Trophoblast cell (in vitro differentiated cells and primary cell): ENCODE results near the gene PNLIPRP1.

Source experiments
- DNase-seq, 2 donors: peaks; one replicate each; pipeline ENCODE4 v3.0.0-alpha.2; 2016
- H2AFZ ChIP-seq: 2 replicates; pipeline ENCODE4 v1.6.1; 2013; ENCODE audit warnings: low read length, moderate library complexity, mild to moderate bottlenecking; ENCODE audit not compliant: insufficient read depth, poor library complexity
- H2AK5ac ChIP-seq: 2 replicates; pipeline ENCODE4 v1.6.1; 2013; ENCODE audit warnings: mild to moderate bottlenecking, low read length
- H2BK120ac ChIP-seq: 2 replicates; pipeline ENCODE4 v1.6.1; 2013; ENCODE audit warnings: low read length, mild to moderate bottlenecking, moderate library complexity; ENCODE audit not compliant: insufficient read depth, poor library complexity
- H2BK12ac ChIP-seq: 2 replicates; pipeline ENCODE4 v1.6.1; 2013; ENCODE audit warnings: mild to moderate bottlenecking, low read length, moderate library complexity
- H2BK5ac ChIP-seq: 2 replicates; pipeline ENCODE4 v1.6.1; 2013; ENCODE audit warnings: low read length, low read depth, moderate library complexity, mild to moderate bottlenecking; ENCODE audit not compliant: poor library complexity
- H3K14ac ChIP-seq: 2 replicates; pipeline ENCODE4 v1.6.1; 2013; ENCODE audit warnings: mild to moderate bottlenecking, low read length
- H3K18ac ChIP-seq: 2 replicates; pipeline ENCODE4 v1.6.1; 2013; ENCODE audit warnings: mild to moderate bottlenecking, low read length
- H3K23ac ChIP-seq: 2 replicates; pipeline ENCODE4 v1.6.1; 2013; ENCODE audit warnings: low read length
- H3K27ac ChIP-seq: 2 replicates; pipeline ENCODE4 v1.5.1; 2013; ENCODE audit warnings: low read depth, mild to moderate bottlenecking, inconsistent platforms, low read length, moderate library complexity
- H3K27me3 ChIP-seq: 2 replicates; pipeline ENCODE4 v1.6.1; 2013; ENCODE audit warnings: inconsistent platforms, mild to moderate bottlenecking, low read length, moderate library complexity; ENCODE audit not compliant: insufficient read depth
- H3K36me3 ChIP-seq, 2 experiments: 1 replicate in 1 of 2; 2 replicates in 1 of 2; pipeline ENCODE4 v1.6.1; 2013; ENCODE audit warnings: low read length in 2 of 2, mild to moderate bottlenecking in 2 of 2, moderate library complexity in 1 of 2; ENCODE audit not compliant: insufficient read depth in 2 of 2, control insufficient read depth in 1 of 2
- H3K4ac ChIP-seq: 2 replicates; pipeline ENCODE4 v1.6.1; 2013; ENCODE audit warnings: low read depth, mild to moderate bottlenecking, low read length, moderate library complexity
- H3K4me1 ChIP-seq, 2 experiments: 1 replicate in 1 of 2; 2 replicates in 1 of 2; pipeline ENCODE4 v1.6.1; 2013; ENCODE audit warnings: low read length in 2 of 2, mild to moderate bottlenecking in 2 of 2, moderate library complexity in 1 of 2; ENCODE audit not compliant: insufficient read depth in 2 of 2, control insufficient read depth in 1 of 2
- H3K4me2 ChIP-seq: 2 replicates; pipeline ENCODE4 v1.6.1; 2013; ENCODE audit warnings: inconsistent platforms, mild to moderate bottlenecking, low read length, moderate library complexity
- H3K4me3 ChIP-seq: 2 replicates; pipeline ENCODE4 v1.5.1; 2013; ENCODE audit warnings: mild to moderate bottlenecking, low read depth, low read length, inconsistent platforms
- H3K79me1 ChIP-seq: one replicate; pipeline ENCODE4 v1.6.1; 2013; ENCODE audit warnings: low read length
- H3K79me2 ChIP-seq: 2 replicates; pipeline ENCODE4 v1.6.1; 2013; ENCODE audit warnings: low read length, mild to moderate bottlenecking; ENCODE audit not compliant: control insufficient read depth, insufficient read depth, poor library complexity
- H3K9ac ChIP-seq: 2 replicates; pipeline ENCODE4 v1.6.1; 2013; ENCODE audit warnings: mild to moderate bottlenecking, low read length
- H3K9me3 ChIP-seq: 2 replicates; pipeline ENCODE4 v1.6.1; 2013; ENCODE audit warnings: low read depth, mild to moderate bottlenecking, control low read depth, inconsistent platforms, low read length; ENCODE audit not compliant: insufficient read depth
- H4K12ac ChIP-seq: 2 replicates; pipeline ENCODE4 v1.6.1; 2013; ENCODE audit warnings: low read depth, mild to moderate bottlenecking, low read length, moderate library complexity
- H4K8ac ChIP-seq: 2 replicates; pipeline ENCODE4 v1.6.1; 2013; ENCODE audit warnings: low read depth, mild to moderate bottlenecking, low read length, moderate library complexity
- H4K91ac ChIP-seq: one replicate; pipeline ENCODE4 v1.6.1; 2013; ENCODE audit warnings: low read depth, mild to moderate bottlenecking, low read length, moderate library complexity
- WGBS: extraction: QIAGEN DNeasy Blood & Tissue Kit; methylation state at CpG from one replicate; pipeline ENCODE4 v1.1.7; 2013; ENCODE audit warnings: missing lambda C conversion rate; ENCODE audit not compliant: insufficient read length, insufficient coverage; ENCODE audit errors: extremely low coverage; 5-methylcytosine and 5-hydroxymethylcytosine counted together

Gene PNLIPRP1

DNA sequence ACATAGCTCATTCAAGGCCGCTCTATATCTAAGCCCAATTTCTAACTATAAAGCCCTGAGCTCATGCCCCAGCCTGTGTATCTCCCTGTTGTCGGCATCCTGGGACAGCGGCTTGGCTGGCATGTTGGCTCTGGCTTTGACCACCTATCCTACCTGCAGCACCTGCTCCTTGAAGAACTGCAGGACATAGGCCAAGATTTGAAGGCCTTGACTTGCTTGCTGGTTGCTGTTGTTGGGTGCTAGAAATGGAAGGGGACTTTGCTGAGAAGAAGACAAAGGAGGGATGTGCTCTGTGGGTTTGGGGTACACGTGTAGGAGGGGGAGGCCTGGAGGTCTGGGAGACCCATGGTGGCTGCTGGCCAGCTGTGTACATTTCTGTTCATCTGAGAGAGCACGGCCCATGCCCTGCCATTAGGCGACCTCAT lies 41.1 kb downstream of the PNLIPRP1 start:
- no CpG with 5 or more reads among the region's 6 CpGs for WGBS

DNA sequence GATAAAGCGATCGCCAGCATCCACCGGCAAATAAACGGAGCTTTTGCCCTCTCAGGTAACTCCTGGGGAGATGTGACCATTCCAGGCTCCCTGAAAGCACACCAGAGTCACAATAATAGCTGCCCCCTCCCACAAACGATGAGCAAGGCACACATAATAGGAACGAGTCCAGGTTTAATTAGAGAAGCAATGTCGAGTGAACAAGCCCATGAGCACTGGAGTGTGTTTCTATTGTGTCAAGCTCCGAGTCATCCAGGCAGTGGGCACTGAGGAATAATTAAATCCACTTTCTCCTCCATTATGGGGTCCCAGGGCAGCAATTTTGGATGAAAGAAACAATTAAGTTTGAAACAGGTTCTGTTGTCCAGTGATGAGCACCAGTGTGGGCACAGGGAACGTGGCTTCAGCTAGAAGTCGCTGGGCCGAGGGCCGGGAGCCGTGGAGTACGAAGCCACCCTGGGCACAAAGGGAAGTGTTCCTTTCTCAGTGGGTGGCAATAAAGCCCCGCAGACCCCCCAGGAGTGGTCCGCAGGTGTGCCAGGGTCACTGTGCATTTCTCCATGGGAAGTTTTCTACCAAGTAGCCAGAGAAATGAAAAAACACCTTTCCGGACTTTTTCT lies 41.9 kb downstream of the PNLIPRP1 start:
- no peaks in the 10 kb centered on the region for H3K27me3 ChIP-seq
- no peaks in the 10 kb centered on the region for H3K9me3 ChIP-seq
- no peak overlapping the region for H2BK120ac ChIP-seq
- no peak overlapping the region for H2BK5ac ChIP-seq
- H3K27ac ChIP-seq: no peak overlapping the region
- no peaks in the 10 kb centered on the region for H3K4me1 ChIP-seq
- no peak overlapping the region for H3K23ac ChIP-seq
- no peak overlapping the region for H4K8ac ChIP-seq
- H3K79me2 ChIP-seq: no peaks in the 10 kb centered on the region
- no peak overlapping the region for H3K4ac ChIP-seq
- no peak overlapping the region for H2AFZ ChIP-seq
- H4K91ac ChIP-seq: no peak overlapping the region
- WGBS: no CpG with 5 or more reads among the region's 17 CpGs
- no peak overlapping the region for H4K12ac ChIP-seq
- H3K4me3 ChIP-seq: no peak overlapping the region
- H2AK5ac ChIP-seq: no peak overlapping the region
- H3K18ac ChIP-seq: no peak overlapping the region
- no peaks in the 10 kb centered on the region for H3K36me3 ChIP-seq
- H3K9ac ChIP-seq: no peak overlapping the region
- no peak overlapping the region for H3K14ac ChIP-seq
- DNase-seq: no peak
- H3K4me2 ChIP-seq: no peak overlapping the region
- H2BK12ac ChIP-seq: no peak overlapping the region
- no peaks in the 10 kb centered on the region for H3K79me1 ChIP-seq

More for the DNA sequence above, 41.1 kb downstream of the PNLIPRP1 start:
- Histone ChIP-seq H3K79me2 (no peaks in the 10 kb centered on the region), H3K9ac (no peak overlapping the region), H3K23ac (no peak overlapping the region), H4K12ac (no peak overlapping the region), H2BK12ac (no peak overlapping the region), H3K27ac (no peak overlapping the region), H3K4ac (no peak overlapping the region), H3K27me3 (no peaks in the 10 kb centered on the region), H2BK5ac (no peak overlapping the region), H3K36me3 (no peaks in the 10 kb centered on the region), H3K14ac (no peak overlapping the region), H4K8ac (no peak overlapping the region), H2AFZ (no peak overlapping the region), H2BK120ac (no peak overlapping the region), H4K91ac (no peak overlapping the region), H3K4me3 (no peak overlapping the region), H3K4me2 (no peak overlapping the region), H2AK5ac (no peak overlapping the region), H3K18ac (no peak overlapping the region), H3K9me3 (no peaks in the 10 kb centered on the region), H3K4me1 (peaks cover 0 to 3% of the 10 kb centered on the region in 2 experiments), H3K79me1 (no peaks in the 10 kb centered on the region)
- DNase-seq: no peak

DNA sequence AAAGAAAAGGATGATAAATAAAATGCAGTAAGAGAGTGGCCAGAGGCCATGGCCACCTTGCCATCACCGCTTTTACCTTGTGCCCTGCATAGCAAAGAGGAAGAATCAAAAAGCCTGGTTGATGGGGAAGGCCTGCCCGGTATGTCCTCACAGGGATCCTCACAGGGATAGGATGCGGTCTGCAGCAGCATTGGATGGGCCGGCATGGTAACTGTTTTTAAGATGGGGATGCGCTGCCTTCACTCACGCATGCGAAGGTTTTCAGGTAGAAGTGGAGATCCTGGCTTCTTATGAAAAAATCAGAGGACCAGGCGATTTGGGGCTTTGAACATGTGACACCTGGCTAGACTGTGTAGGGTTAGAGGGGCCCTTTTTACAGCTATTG lies 42.4 kb downstream of the PNLIPRP1 start:
- Histone ChIP-seq H3K4me2 (no peak overlapping the region), H3K36me3 (no peaks in the 10 kb centered on the region), H3K27ac (no peak overlapping the region), H4K12ac (no peak overlapping the region), H3K18ac (no peak overlapping the region), H3K14ac (no peak overlapping the region), H2BK5ac (no peak overlapping the region), H3K23ac (no peak overlapping the region), H3K79me1 (no peaks in the 10 kb centered on the region), H2AK5ac (no peak overlapping the region), H4K91ac (no peak overlapping the region), H3K4me1 (no peaks in the 10 kb centered on the region), H3K27me3 (no peaks in the 10 kb centered on the region), H2BK12ac (no peak overlapping the region), H2AFZ (no peak overlapping the region), H3K4ac (no peak overlapping the region), H3K79me2 (no peaks in the 10 kb centered on the region), H3K4me3 (no peak overlapping the region), H4K8ac (no peak overlapping the region), H3K9me3 (no peaks in the 10 kb centered on the region), H3K9ac (no peak overlapping the region), H2BK120ac (no peak overlapping the region)
- no CpG with 5 or more reads among the region's 8 CpGs for WGBS
- DNase-seq: no peak

DNA sequence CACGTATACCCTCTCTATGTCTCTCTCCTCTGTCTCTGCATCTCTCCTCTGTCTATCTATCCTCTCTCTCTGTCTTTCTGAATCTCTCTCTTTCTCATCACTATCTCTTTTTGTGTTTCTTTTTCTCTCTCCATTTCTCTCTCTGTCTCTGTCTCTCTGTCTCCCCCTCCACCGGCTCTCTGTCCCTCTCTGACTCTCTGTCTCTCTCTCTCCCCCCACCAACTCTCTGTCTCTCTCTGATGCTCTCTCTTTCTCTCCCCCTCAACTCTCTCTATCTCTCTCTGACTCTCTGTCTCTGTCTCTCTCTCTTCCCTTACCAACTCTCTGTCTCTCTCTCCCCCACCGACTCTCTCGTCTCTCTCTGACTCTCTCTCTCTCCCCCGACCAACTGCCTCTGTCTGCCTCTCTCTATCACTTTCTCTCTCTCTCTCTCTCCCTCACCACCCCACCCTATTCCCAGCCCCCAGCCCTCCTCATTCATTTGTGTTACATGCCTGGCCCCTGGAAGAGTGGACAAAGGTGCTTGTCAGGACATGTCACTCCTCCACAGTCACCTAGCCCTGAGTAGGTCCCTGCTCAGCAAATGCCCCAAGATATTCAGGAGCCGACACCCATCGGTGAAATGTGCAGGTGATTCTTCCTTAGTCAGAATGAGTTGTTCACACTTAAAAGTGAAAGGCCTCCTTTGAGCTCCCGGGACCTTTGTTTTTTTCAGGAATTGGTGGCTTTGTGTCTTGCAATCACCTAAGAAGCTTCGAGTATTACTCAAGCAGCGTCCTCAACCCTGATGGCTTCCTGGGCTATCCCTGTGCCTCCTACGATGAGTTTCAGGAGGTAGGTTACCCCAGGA lies 43.6 kb downstream of the PNLIPRP1 start:
- no peak overlapping the region for H2BK120ac ChIP-seq
- H3K23ac ChIP-seq: no peak overlapping the region
- no peaks in the 10 kb centered on the region for H3K4me1 ChIP-seq
- H3K27ac ChIP-seq: no peak overlapping the region
- H2AFZ ChIP-seq: no peak overlapping the region
- no CpG with 5 or more reads among the region's 11 CpGs for WGBS
- no peak overlapping the region for H4K12ac ChIP-seq
- no peak overlapping the region for H3K4me2 ChIP-seq
- no peak overlapping the region for H2BK12ac ChIP-seq
- H2AK5ac ChIP-seq: no peak overlapping the region
- H4K91ac ChIP-seq: peak overlapping the region; percentile 48
- H4K8ac ChIP-seq: peak overlapping the region; percentile 12
- H3K4me3 ChIP-seq: no peak overlapping the region
- DNase-seq: no peak
- H3K27me3 ChIP-seq: no peaks in the 10 kb centered on the region
- H3K36me3 ChIP-seq: no peaks in the 10 kb centered on the region
- no peaks in the 10 kb centered on the region for H3K9me3 ChIP-seq
- no peak overlapping the region for H2BK5ac ChIP-seq
- no peak overlapping the region for H3K14ac ChIP-seq
- no peak overlapping the region for H3K18ac ChIP-seq
- H3K79me1 ChIP-seq: no peaks in the 10 kb centered on the region
- H3K4ac ChIP-seq: no peak overlapping the region
- no peaks in the 10 kb centered on the region for H3K79me2 ChIP-seq
- H3K9ac ChIP-seq: no peak overlapping the region
